Gastrocnemius medialis (tissue), 4 donors: ENCODE measurements around the gene ACHE.

Experiments used
- CTCF ChIP-seq, 5 experiments: fragments of 450-650 bp in 3 of 5; fragments of 200-600 bp in 2 of 5; sonication (generic) in 2 of 5; IDR thresholded peaks in 4 of 5; conservative IDR thresholded peaks in 1 of 5; 1 replicate in 4 of 5; 2 replicates in 1 of 5; pipeline ENCODE4 v1.5.1; 2016 to 2019; ENCODE audit warnings: antibody characterized with exemption in 5 of 5, mild to moderate bottlenecking in 3 of 5, moderate library complexity in 3 of 5
- POLR2A ChIP-seq, 2 donors: fragments of 450-650 bp; IDR thresholded peaks; one replicate each; pipeline ENCODE4 v1.6.1; 2017; ENCODE audit warnings: antibody characterized with exemption in 2 of 2, mild to moderate bottlenecking in 2 of 2, moderate library complexity in 2 of 2

DNA sequence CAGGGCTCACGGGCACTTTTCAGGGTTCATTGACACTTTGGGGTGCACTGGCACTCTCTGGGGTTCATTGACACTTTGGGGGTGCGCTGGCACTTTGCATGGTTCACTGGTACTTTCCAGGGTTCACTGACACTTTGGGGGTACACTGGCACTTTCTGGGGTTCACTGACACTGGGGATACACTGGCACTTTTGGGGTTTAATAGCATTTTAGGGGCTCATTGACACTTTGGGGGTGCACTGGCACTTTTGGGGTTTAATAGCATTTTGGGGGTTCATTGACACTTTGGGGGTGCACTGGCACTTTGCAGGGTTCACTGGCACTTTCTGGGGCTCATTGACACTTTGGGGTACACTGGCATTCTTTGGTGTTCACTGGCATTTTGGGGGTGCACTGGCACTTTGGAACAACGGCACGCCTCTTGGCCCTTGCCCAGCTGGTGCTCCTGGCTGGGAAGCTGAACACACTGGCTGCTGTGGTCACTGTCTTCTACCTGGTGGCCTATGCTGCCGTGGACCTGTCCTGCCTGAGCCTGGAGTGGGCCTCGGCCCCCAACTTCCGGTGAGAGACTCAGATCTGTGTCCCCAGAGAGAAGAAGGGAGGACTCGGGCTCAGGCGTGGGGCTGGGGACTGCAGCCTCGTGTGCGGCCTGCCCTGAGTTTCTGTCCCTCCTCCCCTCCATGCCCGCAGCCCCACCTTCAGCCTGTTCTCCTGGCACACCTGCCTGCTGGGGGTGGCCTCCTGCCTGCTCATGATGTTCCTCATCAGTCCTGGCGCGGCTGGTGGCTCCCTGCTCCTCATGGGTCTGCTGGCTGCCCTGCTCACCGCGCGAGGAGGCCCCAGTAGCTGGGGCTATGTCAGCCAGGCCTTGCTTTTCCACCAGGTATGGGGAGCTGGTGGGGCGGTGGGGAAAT is 34.7 kb downstream of the ACHE start:
- TF ChIP-seq CTCF (IDR thresholded peaks at IDR 0.05 in 4 of 5, conservative IDR thresholded peaks at IDR 0.05 in 1 of 5) (no peak), POLR2A (IDR thresholded peaks at IDR 0.05) (no peak)
